MG63 (cell line): ENCODE data around the gene SLC16A7. TPM values are rescaled to one million over a fixed set of nuclear protein-coding genes. Genes with fewer than 3 reads are reported as not detected.
"Not testable (repeated sequence)": the region's sequence is repeated elsewhere in the genome, so short reads cannot be mapped to it uniquely, and the experiment has no call there.

Experiments
- DNase-seq: peaks from one replicate; pipeline ENCODE4 v3.0.0-alpha.2; 2020
- H3K27me3 ChIP-seq: fragments of 250-450 bp; sonication (Bioruptor Pico); 2 replicates; pipeline ENCODE4 v1.5.1; 2020; ENCODE audit warnings: mild to moderate bottlenecking, moderate library complexity
- H3K36me3 ChIP-seq: fragments of 250-450 bp; sonication (Bioruptor Pico); 2 replicates; pipeline ENCODE4 v1.5.1; 2020; ENCODE audit warnings: mild to moderate bottlenecking, moderate library complexity
- H3K4me3 ChIP-seq: fragments of 250-450 bp; sonication (Bioruptor Pico); 2 replicates; pipeline ENCODE4 v1.5.1; 2020; ENCODE audit warnings: mild to moderate bottlenecking, moderate library complexity
- H3K9me3 ChIP-seq: fragments of 250-450 bp; sonication (Bioruptor Pico); 2 replicates; pipeline ENCODE4 v1.5.1; 2020; ENCODE audit warnings: mild to moderate bottlenecking, moderate library complexity
- total RNA-seq: library from RNA; depleted of rRNA; stranded (reverse); fragments of >200 nt; shearing (Covaris generic); gene quantifications from 2 replicates; pipeline ENCODE4 v1.2.3, GENCODE V29; 2014; ENCODE audit warnings: low replicate concordance

SLC16A7 gene
- total RNA-seq, 1 experiment from 2014 or later, result 6.3 TPM

GRCh38 chr12:59737725-59738463 is 142.1 kb downstream of the SLC16A7 start:
- no peak for DNase-seq

GRCh38 chr12:59742841-59743240 is 147.0 kb downstream of the SLC16A7 start:
- no peak for DNase-seq
- Histone ChIP-seq H3K4me3 (no peak overlapping the region), H3K27me3 (no peaks in the 10 kb centered on the region), H3K36me3 (no peaks in the 10 kb centered on the region), H3K9me3 (no peaks in the 10 kb centered on the region)

More at GRCh38 chr12:59737725-59738463, 142.1 kb downstream of the SLC16A7 start:
- Histone ChIP-seq H3K4me3 (peak overlapping the region; percentile 31), H3K36me3 (no peaks in the 10 kb centered on the region), H3K27me3 (no peaks in the 10 kb centered on the region), H3K9me3 (no peaks in the 10 kb centered on the region)

- no peak overlapping the region for H3K4me3 ChIP-seq
- no peaks in the 10 kb centered on the region for H3K9me3 ChIP-seq
- no peak for DNase-seq
- no peaks in the 10 kb centered on the region for H3K27me3 ChIP-seq
- no peaks in the 10 kb centered on the region for H3K36me3 ChIP-seq
Measured at GRCh38 chr12:59744564-59744963, 148.7 kb downstream of the SLC16A7 start.

- not testable (repeated sequence) for H3K9me3 ChIP-seq, H3K4me3 ChIP-seq, H3K36me3 ChIP-seq, DNase-seq, H3K27me3 ChIP-seq
Measured at GRCh38 chr12:59751091-59751490, 155.3 kb downstream of the SLC16A7 start.

- Histone ChIP-seq H3K27me3 (no peaks in the 10 kb centered on the region), H3K9me3 (no peaks in the 10 kb centered on the region), H3K36me3 (no peaks in the 10 kb centered on the region), H3K4me3 (no peak overlapping the region)
- no peak for DNase-seq
Measured at GRCh38 chr12:59761542-59761941, 165.7 kb downstream of the SLC16A7 start.

GRCh38 chr12:59763835-59764234 is 168.0 kb downstream of the SLC16A7 start:
- Histone ChIP-seq H3K36me3 (no peaks in the 10 kb centered on the region), H3K9me3 (peaks cover 6% of the 10 kb centered on the region)

GRCh38 chr12:59768031-59768430 is 172.2 kb downstream of the SLC16A7 start:
- no peak for DNase-seq
- Histone ChIP-seq H3K36me3 (no peaks in the 10 kb centered on the region), H3K9me3 (peaks cover 6% of the 10 kb centered on the region), H3K27me3 (no peaks in the 10 kb centered on the region), H3K4me3 (no peak overlapping the region)

More at GRCh38 chr12:59763835-59764234, 168.0 kb downstream of the SLC16A7 start:
- Histone ChIP-seq H3K27me3 (no peaks in the 10 kb centered on the region), H3K4me3 (no peak overlapping the region)
- DNase-seq, result no peak

- no peak for DNase-seq
- Histone ChIP-seq H3K27me3 (no peaks in the 10 kb centered on the region), H3K9me3 (no peaks in the 10 kb centered on the region), H3K4me3 (no peak overlapping the region), H3K36me3 (no peaks in the 10 kb centered on the region)
Measured at GRCh38 chr12:59780605-59781135, 184.8 kb downstream of the SLC16A7 start.

GRCh38 chr12:59787610-59788009 is 191.8 kb downstream of the SLC16A7 start:
- DNase-seq, result no peak
- Histone ChIP-seq H3K36me3 (no peaks in the 10 kb centered on the region), H3K27me3 (no peaks in the 10 kb centered on the region), H3K4me3 (no peak overlapping the region), H3K9me3 (no peaks in the 10 kb centered on the region)

GRCh38 chr12:59792647-59793046 is 196.8 kb downstream of the SLC16A7 start:
- Histone ChIP-seq H3K36me3 (no peaks in the 10 kb centered on the region), H3K4me3 (no peak overlapping the region), H3K27me3 (no peaks in the 10 kb centered on the region), H3K9me3 (peaks cover 6% of the 10 kb centered on the region; the same call in 1 of the 2 replicates)
- DNase-seq, result no peak

GRCh38 chr12:59803735-59804134 is 207.9 kb downstream of the SLC16A7 start:
- no peak for DNase-seq
- Histone ChIP-seq H3K9me3 (peaks cover 3% of the 10 kb centered on the region; the same call in 1 of the 2 replicates), H3K36me3 (no peaks in the 10 kb centered on the region), H3K27me3 (no peaks in the 10 kb centered on the region), H3K4me3 (no peak overlapping the region)

GRCh38 chr12:59808317-59808910 is 212.6 kb downstream of the SLC16A7 start:
- no peak for DNase-seq
- Histone ChIP-seq H3K9me3 (no peaks in the 10 kb centered on the region), H3K36me3 (no peaks in the 10 kb centered on the region), H3K27me3 (no peaks in the 10 kb centered on the region), H3K4me3 (no peak overlapping the region)

GRCh38 chr12:59811991-59812390 is 216.2 kb downstream of the SLC16A7 start:
- no peaks in the 10 kb centered on the region for H3K36me3 ChIP-seq
- H3K9me3 ChIP-seq, result no peaks in the 10 kb centered on the region
- H3K27me3 ChIP-seq, result no peaks in the 10 kb centered on the region
- H3K4me3 ChIP-seq, result no peak overlapping the region
- no peak for DNase-seq

GRCh38 chr12:59812716-59813115 is 216.9 kb downstream of the SLC16A7 start:
- no peak for DNase-seq
- no peak overlapping the region for H3K4me3 ChIP-seq
- no peaks in the 10 kb centered on the region for H3K9me3 ChIP-seq
- no peaks in the 10 kb centered on the region for H3K27me3 ChIP-seq
- no peaks in the 10 kb centered on the region for H3K36me3 ChIP-seq

- Histone ChIP-seq H3K9me3 (no peaks in the 10 kb centered on the region), H3K27me3 (no peaks in the 10 kb centered on the region), H3K4me3 (no peak overlapping the region), H3K36me3 (no peaks in the 10 kb centered on the region)
- peak; percentile 56 for DNase-seq
Measured at GRCh38 chr12:59820594-59821011, 224.8 kb downstream of the SLC16A7 start.

GRCh38 chr12:59823567-59823966 is 227.7 kb downstream of the SLC16A7 start:
- Histone ChIP-seq H3K9me3 (no peaks in the 10 kb centered on the region), H3K36me3 (no peaks in the 10 kb centered on the region), H3K27me3 (no peaks in the 10 kb centered on the region), H3K4me3 (no peak overlapping the region)
- no peak for DNase-seq

GRCh38 chr12:59827767-59828166 is 231.9 kb downstream of the SLC16A7 start:
- H3K9me3 ChIP-seq, result no peaks in the 10 kb centered on the region
- no peak overlapping the region for H3K4me3 ChIP-seq
- DNase-seq, result no peak
- no peaks in the 10 kb centered on the region for H3K36me3 ChIP-seq
- no peaks in the 10 kb centered on the region for H3K27me3 ChIP-seq

- DNase-seq, result no peak
- Histone ChIP-seq H3K27me3 (no peaks in the 10 kb centered on the region), H3K36me3 (no peaks in the 10 kb centered on the region), H3K4me3 (no peak overlapping the region), H3K9me3 (no peaks in the 10 kb centered on the region; the same call in 1 of the 2 replicates)
Measured at GRCh38 chr12:59828521-59828920, 232.7 kb downstream of the SLC16A7 start.
